Fibroblast of mammary gland (primary cell): ENCODE data around the gene CNPY2.
"Not testable (repeated sequence)": the region's sequence is repeated elsewhere in the genome, so short reads cannot be mapped to it uniquely, and the experiment has no call there.

Experiments used
- DNase-seq: peaks from one replicate; pipeline ENCODE4 v3.0.0-alpha.2; 2010; ENCODE audit warnings: low read depth
- H3K4me3 ChIP-seq: 2 replicates; pipeline ENCODE4 v1.5.1; 2011; ENCODE audit warnings: low read depth, mild to moderate bottlenecking, low read length, moderate library complexity; ENCODE audit not compliant: control insufficient read depth
- TF ChIP-seq, protein P1 (sequence below): conservative IDR thresholded peaks from 2 replicates; pipeline ENCODE4 v1.5.1; 2011; ENCODE audit warnings: low read depth, low read length, inconsistent platforms; ENCODE audit not compliant: control insufficient read depth, insufficient read depth

The CNPY2 gene

GRCh38 chr12:56282030-56282429 lies 33.8 kb downstream of the CNPY2 start:
- H3K4me3 ChIP-seq, result no peak overlapping the region
- DNase-seq, result no peak
- TF ChIP-seq, protein P1, sequence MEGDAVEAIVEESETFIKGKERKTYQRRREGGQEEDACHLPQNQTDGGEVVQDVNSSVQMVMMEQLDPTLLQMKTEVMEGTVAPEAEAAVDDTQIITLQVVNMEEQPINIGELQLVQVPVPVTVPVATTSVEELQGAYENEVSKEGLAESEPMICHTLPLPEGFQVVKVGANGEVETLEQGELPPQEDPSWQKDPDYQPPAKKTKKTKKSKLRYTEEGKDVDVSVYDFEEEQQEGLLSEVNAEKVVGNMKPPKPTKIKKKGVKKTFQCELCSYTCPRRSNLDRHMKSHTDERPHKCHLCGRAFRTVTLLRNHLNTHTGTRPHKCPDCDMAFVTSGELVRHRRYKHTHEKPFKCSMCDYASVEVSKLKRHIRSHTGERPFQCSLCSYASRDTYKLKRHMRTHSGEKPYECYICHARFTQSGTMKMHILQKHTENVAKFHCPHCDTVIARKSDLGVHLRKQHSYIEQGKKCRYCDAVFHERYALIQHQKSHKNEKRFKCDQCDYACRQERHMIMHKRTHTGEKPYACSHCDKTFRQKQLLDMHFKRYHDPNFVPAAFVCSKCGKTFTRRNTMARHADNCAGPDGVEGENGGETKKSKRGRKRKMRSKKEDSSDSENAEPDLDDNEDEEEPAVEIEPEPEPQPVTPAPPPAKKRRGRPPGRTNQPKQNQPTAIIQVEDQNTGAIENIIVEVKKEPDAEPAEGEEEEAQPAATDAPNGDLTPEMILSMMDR, result no peak

GRCh38 chr12:56280849-56281248 lies 34.9 kb downstream of the CNPY2 start:
- no peak for DNase-seq
- no peak overlapping the region for H3K4me3 ChIP-seq
- TF ChIP-seq, protein P1, result no peak

GRCh38 chr12:56278905-56279304 lies 36.9 kb downstream of the CNPY2 start:
- no peak overlapping the region for H3K4me3 ChIP-seq
- no peak for DNase-seq
- TF ChIP-seq, protein P1, result no peak

DNA sequence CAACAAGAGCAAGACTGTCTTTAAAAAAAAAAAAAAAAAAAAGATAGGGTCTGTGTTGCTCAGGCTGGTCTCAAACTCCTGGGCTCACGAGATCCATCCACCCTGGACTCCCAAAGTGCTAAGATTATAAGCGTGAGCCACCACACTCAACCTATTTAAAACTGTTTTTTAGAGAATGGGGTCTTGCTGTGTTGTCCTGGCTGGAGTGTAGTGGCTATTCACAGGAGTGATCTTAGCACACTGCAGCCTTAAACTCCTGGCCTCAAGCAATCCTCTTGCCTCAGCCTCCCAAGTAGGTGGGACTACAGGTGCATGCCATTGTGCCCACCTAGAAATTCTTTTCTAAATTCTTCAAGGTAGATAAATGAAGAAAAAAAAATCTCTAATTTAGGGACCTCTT lies 41.5 kb downstream of the CNPY2 start:
- TF ChIP-seq, protein P1, result no peak
- no peak overlapping the region for H3K4me3 ChIP-seq
- no peak for DNase-seq

- not testable (repeated sequence) for H3K4me3 ChIP-seq, DNase-seq
Observed at GRCh38 chr12:56272468-56272867, 43.3 kb downstream of the CNPY2 start.

GRCh38 chr12:56271031-56271430 lies 44.8 kb downstream of the CNPY2 start:
- peak; percentile 48 for DNase-seq
- no peak overlapping the region for H3K4me3 ChIP-seq
- TF ChIP-seq, protein P1, result peak; percentile 50

GRCh38 chr12:56267443-56268071 lies 48.2 kb downstream of the CNPY2 start:
- TF ChIP-seq, protein P1, result no peak
- peak overlapping the region; percentile 76 for H3K4me3 ChIP-seq
- DNase-seq, result peak; percentile 26
